ENCODE results near the gene UBASH3B.

UBASH3B gene

DNA sequence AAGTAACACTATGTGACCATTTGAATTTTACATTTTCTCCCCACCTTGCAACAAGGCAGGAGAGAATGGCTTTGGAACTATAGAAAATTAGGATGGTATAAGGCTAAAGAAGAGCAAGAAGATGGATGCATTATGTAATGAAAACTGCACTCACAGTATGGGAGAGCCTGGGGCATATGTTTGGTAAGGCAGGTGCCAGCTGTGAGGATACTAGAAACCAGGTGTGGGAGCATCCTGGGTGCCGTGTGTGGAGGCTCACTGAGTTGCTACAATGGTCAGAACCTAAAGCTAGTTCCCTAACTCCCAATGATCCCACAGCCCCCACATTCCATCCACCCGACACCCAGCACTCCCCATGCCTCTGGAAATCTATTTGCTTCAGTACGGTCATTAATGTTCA is 42.9 kb downstream of the UBASH3B start:
- no peak overlapping the region for H3K27ac ChIP-seq
- no peak for TF ChIP-seq ZFX (IDR thresholded peaks at IDR 0.05; ENCODE audit: borderline replicate concordance)
- TF ChIP-seq, protein P1, sequence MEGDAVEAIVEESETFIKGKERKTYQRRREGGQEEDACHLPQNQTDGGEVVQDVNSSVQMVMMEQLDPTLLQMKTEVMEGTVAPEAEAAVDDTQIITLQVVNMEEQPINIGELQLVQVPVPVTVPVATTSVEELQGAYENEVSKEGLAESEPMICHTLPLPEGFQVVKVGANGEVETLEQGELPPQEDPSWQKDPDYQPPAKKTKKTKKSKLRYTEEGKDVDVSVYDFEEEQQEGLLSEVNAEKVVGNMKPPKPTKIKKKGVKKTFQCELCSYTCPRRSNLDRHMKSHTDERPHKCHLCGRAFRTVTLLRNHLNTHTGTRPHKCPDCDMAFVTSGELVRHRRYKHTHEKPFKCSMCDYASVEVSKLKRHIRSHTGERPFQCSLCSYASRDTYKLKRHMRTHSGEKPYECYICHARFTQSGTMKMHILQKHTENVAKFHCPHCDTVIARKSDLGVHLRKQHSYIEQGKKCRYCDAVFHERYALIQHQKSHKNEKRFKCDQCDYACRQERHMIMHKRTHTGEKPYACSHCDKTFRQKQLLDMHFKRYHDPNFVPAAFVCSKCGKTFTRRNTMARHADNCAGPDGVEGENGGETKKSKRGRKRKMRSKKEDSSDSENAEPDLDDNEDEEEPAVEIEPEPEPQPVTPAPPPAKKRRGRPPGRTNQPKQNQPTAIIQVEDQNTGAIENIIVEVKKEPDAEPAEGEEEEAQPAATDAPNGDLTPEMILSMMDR (IDR thresholded peaks at IDR 0.05): no peak

DNA sequence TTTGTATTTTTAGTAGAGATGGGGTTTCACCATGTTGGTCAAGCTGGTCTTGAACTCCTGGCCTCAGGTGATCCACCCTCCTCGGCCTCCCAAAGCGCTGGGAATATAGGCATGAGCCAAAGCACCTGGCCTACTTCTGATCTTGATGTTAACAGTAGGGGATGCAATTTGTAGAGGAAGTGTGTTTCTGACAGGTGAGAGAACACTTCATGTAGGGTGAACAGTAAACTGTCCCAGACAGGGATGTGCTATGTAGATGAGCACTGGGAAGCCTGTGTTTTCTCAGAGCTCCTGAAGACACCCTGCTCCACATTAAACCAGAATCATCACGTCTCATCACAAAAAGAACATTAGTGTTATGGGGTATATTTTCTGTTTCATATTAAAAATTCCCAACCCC is 45.1 kb downstream of the UBASH3B start:
- no peak overlapping the region for H3K27ac ChIP-seq
- no peak for TF ChIP-seq ZFX (IDR thresholded peaks at IDR 0.05; ENCODE audit: borderline replicate concordance)
- TF ChIP-seq, protein P1 (IDR thresholded peaks at IDR 0.05): no peak

DNA sequence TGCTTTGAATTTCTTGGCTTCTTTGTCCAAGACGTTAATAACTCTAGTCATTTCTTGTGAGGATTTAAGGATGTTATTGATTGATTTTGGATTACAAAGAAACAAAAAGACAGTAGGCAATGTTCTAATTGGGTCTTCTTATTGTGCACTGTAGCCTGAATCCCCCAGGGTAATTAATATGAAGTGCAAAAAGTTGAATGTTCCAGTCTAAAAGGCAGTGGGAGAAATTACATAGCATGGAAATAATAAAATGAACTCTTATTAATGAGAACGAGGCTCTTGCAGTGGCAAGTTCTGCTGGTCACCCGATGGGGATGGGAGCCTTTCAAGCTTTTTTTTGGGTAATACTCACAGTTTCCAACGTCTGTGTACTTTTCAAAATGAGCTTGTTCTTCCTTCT is 45.6 kb downstream of the UBASH3B start:
- TF ChIP-seq, protein P1 (IDR thresholded peaks at IDR 0.05): no peak
- no peak for TF ChIP-seq ZFX (IDR thresholded peaks at IDR 0.05; ENCODE audit: borderline replicate concordance)
- no peak overlapping the region for H3K27ac ChIP-seq

DNA sequence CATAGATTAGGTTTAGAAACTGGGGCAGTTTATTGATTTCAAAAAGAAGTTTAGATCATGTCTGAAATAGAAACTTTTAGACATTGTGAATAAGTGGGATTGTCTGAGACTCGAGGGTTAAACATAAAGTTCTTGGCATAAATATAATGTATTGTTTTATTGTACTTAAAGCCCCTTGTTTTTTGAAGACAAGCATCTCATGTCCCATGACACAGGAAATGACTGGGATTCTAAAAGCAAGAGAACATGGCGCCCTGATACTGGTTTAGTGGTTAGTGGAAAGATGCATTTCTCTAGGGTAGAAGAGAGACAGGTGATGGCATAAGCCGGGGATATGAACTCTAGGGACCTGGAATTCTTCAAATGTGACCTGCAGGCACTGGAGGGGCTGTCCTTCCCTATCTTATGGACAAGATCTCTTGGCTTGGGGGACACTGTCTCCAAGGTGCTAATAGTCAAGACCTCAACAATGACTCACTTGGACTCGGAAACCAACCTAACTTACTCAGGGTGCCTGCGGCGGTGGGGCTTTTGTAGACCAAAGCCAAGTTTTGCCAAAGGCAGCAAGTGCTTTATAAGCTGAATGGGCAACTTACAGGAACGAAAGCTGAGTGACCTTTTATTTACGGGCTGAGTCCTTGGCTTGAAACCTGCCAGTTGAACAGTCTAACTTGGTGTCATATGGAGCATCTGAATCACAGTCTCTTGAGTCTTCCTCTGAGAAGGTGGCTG is 48.2 kb downstream of the UBASH3B start:
- TF ChIP-seq, protein P1 (IDR thresholded peaks at IDR 0.05): no peak
- no peak overlapping the region for H3K27ac ChIP-seq

DNA sequence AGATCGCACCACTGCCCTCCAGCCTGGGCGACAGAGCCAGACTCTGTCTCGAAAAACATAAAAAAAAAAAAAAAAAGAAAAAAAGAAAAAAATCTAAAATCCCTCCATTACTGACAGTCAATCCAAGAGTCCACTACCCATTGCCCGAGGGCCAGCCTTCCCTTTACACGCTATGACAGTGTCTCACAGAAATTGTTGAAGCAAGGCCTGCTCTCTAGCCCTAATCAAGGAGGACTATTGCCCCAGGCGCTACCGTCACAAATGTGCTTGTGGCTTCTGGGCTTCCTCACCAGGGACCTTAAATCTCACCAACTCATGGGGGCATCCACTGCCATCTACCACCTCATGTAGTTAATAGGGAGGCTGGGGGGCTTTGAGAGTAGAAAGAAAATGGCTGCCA is 49.9 kb downstream of the UBASH3B start:
- TF ChIP-seq, protein P1 (IDR thresholded peaks at IDR 0.05): no peak
- H3K27ac ChIP-seq: no peak overlapping the region

DNA sequence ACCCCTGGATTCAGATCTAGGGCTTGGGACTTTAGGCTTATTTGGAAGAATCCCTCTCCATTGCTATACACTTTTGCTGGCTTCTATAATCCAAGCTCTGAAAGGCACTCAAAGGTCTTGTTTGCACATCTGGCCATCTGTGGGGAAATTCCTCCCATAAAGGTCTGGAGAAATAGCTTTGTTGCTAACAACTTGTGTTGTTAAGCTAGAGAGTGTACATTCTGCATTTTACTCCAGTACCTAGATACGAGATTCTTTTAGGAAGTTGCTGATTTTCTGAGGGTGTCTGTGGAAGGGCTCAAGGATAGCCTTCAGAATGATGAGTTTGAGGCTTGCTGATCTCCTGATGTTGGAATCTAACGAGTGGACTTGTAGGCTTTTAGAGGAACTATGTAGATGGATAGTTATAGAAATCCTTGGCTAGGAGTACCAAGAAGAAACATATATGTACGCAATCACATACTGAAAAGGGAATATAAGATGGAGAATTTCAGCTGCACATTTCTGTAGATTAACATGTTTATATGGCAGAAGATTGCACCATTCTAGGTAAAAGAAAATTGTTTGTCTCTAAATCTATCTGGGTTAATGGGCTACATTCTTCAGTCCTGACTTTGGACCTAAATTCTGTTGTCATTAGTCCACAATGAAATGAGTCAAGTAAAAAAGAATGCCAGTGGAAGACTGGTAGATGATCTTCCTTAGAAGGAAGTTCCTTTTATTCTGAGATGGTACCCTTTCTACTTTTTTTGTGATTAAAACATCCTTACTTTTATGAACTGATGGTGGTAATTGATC is 51.0 kb downstream of the UBASH3B start:
- TF ChIP-seq, protein P1 (IDR thresholded peaks at IDR 0.05): no peak
- TF ChIP-seq ZFX (IDR thresholded peaks at IDR 0.05; ENCODE audit: borderline replicate concordance): no peak
- H3K27ac ChIP-seq: no peak overlapping the region

DNA sequence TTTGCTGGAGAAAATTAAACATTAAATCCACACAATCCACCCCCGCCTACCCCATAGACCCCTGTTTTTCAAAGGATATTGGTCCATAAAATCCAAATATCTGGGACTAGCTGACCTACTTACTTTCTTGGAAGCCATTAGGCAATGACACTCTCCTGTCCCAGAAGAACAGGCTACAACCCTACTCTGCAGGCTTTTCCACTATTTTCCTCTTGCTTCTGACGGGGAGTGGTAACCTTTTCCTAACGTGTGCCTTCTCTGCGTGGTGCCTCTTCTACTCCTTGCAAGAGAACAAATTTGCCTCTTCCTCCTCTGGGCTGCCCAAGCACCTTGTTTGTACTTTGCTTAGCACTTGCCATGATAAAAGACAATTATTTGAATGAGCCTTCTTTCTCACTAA is 51.6 kb downstream of the UBASH3B start:
- H3K27ac ChIP-seq: no peak overlapping the region
- TF ChIP-seq, protein P1 (IDR thresholded peaks at IDR 0.05): no peak
- TF ChIP-seq ZFX (IDR thresholded peaks at IDR 0.05; ENCODE audit: borderline replicate concordance): no peak
